Measurements from ENCODE around the gene ELMO1. TPM values are rescaled to one million over a fixed set of nuclear protein-coding genes. Genes with fewer than 3 reads are reported as not detected.

Gene ELMO1
- total and polyA plus RNA-seq, 12 donors: 7.5 to 46.8 (median 14.9) TPM

DNA sequence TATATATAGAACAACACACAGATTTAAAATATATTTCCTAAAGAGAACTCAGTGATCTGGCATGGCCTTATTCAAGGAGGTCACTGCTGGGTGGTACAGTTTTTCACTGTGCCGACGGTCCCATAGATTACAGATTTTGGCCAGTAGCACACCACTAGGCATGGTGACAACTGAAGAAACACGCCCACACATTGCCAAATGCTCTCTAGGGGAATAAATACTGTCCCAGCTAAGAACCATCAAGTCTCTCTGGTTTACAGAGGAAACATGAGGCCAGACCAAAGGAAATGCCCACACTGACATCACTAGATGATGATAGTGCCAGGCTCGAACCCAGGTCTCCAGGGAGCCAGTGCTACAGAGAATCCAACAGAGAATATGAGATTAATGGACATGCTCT, 316.8 kb downstream of the ELMO1 start:
- TF ChIP-seq POLR2A (IDR thresholded peaks at IDR 0.05): no peak
- TF ChIP-seq CTCF (IDR thresholded peaks at IDR 0.05): no peak
- Histone ChIP-seq H3K9me3 (replicated peaks in 1 of 3) (no peaks in the 10 kb centered on the region), H3K4me1 (replicated peaks in 1 of 2) (peaks cover 4 to 12% of the 10 kb centered on the region in 2 donors), H3K27me3 (no peaks in the 10 kb centered on the region), H3K27ac (no peak overlapping the region), H3K4me3 (no peak overlapping the region), H3K36me3 (replicated peaks in 1 of 2) (no peaks in the 10 kb centered on the region)
- DNase-seq: no peak
- 82 to 87% (median 86%) methylated on average over 4 of the region's 4 CpGs for WGBS, 4 donors
- intact Hi-C loops (cut with DNase I): no loop called here

DNA sequence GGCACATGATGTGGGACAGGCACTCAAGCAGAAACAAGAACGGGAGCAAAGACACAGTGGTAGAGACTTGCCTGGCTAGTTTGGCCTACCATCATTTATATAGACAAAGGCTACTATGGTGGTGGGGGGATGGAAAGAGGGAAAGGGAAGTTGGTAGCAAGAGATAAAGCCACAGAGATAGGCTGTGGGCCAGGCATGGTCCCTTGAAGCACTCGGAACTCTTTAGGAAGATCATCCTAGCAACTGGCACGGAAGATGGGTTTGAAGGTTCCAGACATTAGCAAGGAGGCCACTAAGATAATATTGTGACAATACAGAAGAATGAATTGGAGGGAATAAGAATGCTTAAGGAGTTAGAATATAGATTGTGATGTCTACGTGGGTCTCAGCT, 319.6 kb downstream of the ELMO1 start:
- DNase-seq: no peak
- TF ChIP-seq POLR2A (IDR thresholded peaks at IDR 0.05): no peak
- TF ChIP-seq CTCF (IDR thresholded peaks at IDR 0.05): no peak
- no peaks in the 10 kb centered on the region for H3K36me3 ChIP-seq (replicated peaks in 1 of 2)
- H3K4me1 ChIP-seq (replicated peaks in 1 of 2): peaks cover 4 to 12% of the 10 kb centered on the region in 2 donors
- H3K27ac ChIP-seq: peak overlapping the region in 2 of 5 donors; percentile 46 to 51
- H3K27me3 ChIP-seq: no peaks in the 10 kb centered on the region
- H3K9me3 ChIP-seq (replicated peaks in 1 of 3): no peaks in the 10 kb centered on the region
- intact Hi-C loops (cut with DNase I): no loop called here
- 70 to 86% (median 84%) methylated on average over 4 of the region's 4 CpGs for WGBS, 4 donors
- H3K4me3 ChIP-seq: no peak overlapping the region

- WGBS, 4 donors: 62 to 75% (median 66%) methylated on average over 4 of the region's 4 CpGs
- H3K27me3 ChIP-seq: no peaks in the 10 kb centered on the region
- H3K9me3 ChIP-seq (replicated peaks in 1 of 3): no peaks in the 10 kb centered on the region
- peaks cover 4 to 12% of the 10 kb centered on the region in 2 donors for H3K4me1 ChIP-seq (replicated peaks in 1 of 2)
- TF ChIP-seq POLR2A (IDR thresholded peaks at IDR 0.05): no peak
- TF ChIP-seq CTCF (IDR thresholded peaks at IDR 0.05): no peak
- no peak overlapping the region for H3K4me3 ChIP-seq
- peak overlapping the region in 2 of 5 donors; percentile 48 to 51 for H3K27ac ChIP-seq
- DNase-seq: peak; percentile 65 to 88 (median 70)
- H3K36me3 ChIP-seq (replicated peaks in 1 of 2): no peaks in the 10 kb centered on the region
- intact Hi-C loops (cut with DNase I): no loop called here
These were observed 320.2 kb downstream of the ELMO1 start for GRCh38 chr7:37128327-37129034.

GRCh38 chr7:37119296-37119860, 329.3 kb downstream of the ELMO1 start:
- TF ChIP-seq POLR2A (IDR thresholded peaks at IDR 0.05) (no peak), CTCF (IDR thresholded peaks at IDR 0.05) (no peak)
- H3K9me3 ChIP-seq (replicated peaks in 1 of 3): no peaks in the 10 kb centered on the region
- DNase-seq: no peak
- no peak overlapping the region for H3K27ac ChIP-seq
- 84 to 95% (median 89%) methylated on average over 2 of the region's 2 CpGs for WGBS, 4 donors
- H3K36me3 ChIP-seq (replicated peaks in 1 of 2): no peaks in the 10 kb centered on the region
- intact Hi-C loops (cut with DNase I): no loop called here
- H3K4me1 ChIP-seq (replicated peaks in 1 of 2): no peaks in the 10 kb centered on the region
- H3K4me3 ChIP-seq: no peak overlapping the region
- no peaks in the 10 kb centered on the region for H3K27me3 ChIP-seq

Measured in adrenal gland (tissue), 12 donors.